ENCODE measurements around the gene SNHG17.
"Not testable (repeated sequence)": the region's sequence is repeated elsewhere in the genome, so short reads cannot be mapped to it uniquely, and the experiment has no call there.

The SNHG17 gene

DNA sequence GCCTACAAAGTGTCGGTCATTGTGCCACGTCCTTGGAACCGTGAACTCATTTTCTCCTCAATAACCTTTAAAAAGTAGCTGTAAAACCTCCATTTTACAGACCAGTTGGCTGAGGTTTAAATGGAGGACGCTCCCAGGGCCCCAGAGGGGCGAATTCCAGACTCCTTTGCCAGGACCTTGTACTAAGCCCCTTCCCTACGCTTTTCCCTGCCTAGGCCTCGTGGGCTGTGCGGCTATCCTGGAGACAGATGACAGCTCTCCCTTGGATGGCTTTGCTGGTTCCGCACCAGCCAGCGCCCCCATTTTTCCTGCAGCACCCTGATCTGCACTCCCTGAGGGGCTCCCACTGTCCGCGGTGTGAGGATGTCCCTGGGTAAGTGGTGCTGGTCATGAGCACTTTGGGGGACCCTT, 12.1 kb upstream of the SNHG17 start:
- DNase-seq = no peak

DNA sequence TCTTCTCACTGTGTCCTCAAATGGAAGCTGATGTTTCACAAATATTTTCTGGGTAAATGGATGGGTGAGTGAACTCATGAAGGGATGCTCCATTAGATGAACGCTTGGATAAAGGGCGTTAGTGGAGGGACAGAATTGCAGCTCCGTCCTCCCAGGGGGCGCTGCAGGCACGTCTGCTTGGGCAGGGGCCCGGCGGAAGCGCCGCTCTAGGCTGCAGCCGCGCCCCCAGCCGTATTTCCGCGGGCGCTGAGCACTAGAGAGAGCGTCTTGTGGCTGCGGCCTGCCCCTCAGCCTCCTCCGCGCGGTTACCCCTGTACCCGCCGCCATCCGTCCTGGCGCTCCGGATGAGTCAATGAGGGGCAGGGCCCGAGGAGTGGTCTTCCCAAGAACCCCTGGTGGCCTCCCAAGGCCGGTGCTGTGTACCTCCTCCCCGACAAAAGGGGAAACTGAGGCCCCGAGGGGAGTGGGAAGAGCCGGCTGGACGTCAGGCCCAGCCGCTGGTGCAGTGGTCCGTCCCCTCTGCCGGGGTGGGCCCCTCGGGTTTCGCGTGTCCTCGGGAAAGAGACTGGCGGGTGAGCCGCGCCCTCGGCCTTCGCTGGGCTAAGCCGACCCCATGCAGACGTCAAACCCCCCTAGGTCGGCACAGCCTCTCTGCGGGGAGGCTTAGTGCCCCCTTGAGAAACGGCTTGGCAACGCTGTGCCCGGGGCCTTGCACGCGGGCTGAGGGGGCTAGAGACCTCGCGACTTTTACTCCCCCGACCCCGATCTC, 11.5 kb upstream of the SNHG17 start:
- peak; percentile 85 to 93 (median 88) for DNase-seq

DNA sequence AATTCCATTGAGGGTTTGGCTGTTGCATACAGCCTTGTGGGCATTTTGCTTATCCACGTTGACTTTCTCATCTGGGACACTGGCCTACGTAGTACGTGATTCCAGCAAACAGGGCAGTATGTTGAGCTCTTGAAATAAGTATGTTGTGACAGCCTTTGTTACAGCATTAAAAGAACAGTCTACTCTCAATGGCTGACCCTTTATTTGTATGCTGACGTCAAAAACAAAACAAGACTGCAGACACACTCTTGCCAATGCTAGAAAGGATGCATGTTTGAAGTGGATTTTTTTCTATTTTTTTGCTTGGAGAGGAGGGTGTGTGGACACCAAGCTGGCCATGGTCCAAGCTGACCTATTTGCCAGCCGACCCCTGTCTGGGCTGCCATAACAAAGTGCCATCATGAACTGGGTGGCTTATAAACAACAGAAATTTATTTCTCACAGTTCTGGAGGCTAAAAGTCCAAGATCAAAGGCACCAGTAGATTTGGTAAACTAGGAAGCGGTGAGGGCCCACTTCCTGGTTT, 10.8 kb upstream of the SNHG17 start:
- no peak for DNase-seq

DNA sequence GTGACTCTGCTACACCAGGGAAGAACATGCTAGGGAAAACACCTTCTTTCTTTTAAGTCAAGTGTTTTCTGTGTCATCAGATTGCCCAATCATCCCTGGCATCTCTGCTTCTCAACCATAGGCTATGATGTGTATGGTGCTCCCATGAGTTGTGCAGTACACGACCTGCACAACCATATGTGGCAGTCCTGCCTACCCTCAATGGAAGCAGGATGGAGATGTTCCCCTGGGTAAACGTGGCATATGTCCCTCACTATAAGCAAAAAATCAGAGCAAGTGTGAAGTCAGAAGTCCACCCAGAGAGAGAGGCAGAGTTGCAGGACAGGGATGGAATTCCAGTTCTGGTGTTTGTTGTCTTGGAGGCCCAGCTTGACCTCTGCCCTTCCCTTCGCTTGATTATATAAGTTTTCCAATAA, 10.3 kb upstream of the SNHG17 start:
- no peak for DNase-seq

DNA sequence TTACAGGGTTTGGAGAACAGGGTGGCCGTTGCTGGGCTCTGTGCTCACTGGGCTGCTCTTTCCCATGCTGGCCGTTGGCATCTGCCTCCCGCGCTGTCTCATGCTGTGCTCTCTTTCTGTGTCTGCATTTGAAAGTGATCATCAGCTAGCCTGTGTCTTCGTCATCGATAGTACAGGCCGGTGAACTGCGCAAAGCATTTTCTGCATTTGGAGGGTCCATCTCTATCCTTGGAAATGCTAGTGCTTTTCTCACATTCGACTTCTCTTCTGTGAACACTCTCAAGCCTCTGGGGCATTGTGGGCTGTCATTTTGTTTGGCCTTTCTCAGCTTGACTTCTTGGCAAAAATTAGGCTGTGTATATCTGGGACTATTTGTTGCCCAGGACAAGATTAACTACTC, 6.8 kb upstream of the SNHG17 start:
- no peak for DNase-seq

DNA sequence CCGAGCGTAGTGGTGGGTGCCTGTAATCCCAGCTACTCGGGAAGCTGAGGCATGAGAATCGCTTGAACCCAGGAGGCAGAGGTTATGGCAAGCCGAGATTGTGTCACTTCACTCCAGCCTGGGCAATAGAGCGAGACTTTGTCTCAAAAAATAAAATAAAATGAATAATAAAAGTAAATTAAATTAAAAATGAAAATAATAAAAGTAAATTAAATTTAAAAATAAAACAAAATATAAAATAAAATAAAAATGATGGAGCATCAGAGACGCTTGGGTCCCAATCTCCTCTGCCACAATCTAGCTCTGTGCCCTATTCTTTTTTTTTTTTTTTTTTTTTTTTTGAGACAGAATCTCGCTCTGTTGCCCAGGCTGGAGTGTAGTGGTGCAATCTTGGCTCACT, 6.0 kb upstream of the SNHG17 start:
- not testable (repeated sequence) for DNase-seq

DNA sequence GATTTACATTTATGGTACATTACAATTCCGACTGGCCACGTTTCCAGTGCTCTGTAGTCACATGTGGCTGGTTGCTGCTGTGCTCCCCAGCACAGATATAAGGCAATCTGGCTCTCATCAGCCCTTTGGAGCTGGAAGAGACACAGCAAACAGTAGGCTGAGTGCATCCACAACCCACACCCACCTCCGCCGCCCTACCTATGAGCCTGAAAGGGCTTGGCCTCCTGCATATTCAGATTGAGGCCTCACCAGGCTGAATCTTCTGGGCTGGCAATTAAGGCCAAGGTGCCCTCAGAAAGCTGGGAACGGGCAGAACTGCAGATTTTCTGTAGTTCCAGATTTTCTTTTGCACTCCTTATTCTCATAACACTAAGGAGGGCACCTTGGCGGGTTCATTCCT, 2.7 kb upstream of the SNHG17 start:
- DNase-seq = no peak

DNA sequence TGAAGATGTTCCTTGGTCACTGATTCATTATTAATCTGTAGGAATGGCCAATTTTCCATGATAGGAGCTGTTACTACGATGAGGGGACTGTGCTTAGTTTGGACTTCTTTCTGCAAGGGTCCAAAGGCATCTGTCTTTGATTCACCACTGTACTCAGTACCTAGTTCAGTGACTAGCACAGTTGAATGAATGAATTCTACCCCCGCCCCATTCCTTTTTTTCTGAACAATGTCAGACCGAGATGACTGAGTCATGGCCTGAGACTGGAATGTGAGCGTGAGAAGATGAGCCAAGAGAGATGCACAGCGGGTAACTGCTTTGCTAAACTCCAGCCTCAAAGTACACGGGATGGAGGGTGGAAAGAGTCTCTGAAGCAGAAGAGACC, 419 bp upstream of the SNHG17 start:
- DNase-seq = no peak

DNA sequence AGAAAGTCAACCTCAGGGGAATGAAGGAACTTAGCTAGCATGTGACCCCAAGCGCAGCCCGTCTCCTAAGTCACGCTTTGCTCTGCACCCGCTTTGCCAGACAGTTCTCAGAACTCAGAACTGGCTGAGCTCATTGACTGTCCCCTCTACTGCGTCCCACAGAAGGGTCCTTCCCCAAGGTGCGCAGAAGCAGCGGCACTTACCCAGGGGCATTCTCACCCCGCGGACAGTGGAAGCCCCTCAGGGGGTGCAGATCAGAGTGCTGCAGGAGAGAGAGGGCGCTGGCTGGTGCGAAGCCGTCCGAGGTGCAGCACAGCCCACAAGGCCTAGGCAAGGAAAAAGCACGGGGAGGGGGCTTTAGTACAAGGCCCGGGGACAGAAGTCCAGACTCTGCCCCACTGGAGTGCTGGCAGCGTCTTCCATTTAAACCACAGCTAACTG, 807 bp downstream of the SNHG17 start:
- DNase-seq = peak in 2 of 4 experiments; percentile 10 to 20

DNA sequence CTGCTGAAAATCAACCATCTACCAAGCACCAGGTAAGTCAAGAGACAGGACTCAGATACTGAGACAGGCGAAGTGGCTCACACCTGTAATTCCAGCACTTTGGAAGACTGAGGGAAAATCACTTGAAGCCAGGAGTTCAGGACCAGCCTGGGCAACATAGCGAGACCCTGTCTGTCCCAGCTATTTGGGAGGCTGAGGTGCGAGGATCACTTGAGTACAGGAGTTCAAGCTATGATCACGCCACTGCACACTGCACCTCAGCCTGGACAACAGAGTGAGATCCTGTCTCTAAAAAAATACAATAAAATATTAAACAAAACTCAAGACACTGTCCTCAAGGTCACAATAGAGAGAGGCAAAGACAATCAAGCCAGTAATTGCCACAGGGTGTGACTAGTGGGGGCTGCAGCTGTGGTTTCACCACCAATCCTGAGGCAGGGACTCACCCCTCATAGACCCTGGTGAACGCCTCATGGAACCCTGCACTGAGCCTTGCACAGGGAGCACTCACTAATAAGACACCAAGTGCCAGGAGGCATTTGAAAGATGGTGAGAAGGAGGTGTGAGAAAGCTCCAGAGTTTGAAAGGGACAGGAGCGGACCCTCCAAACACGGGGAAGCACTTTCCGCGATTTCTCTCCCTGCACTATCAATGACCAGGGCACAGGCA, 1.7 kb downstream of the SNHG17 start:
- no peak for DNase-seq

- not testable (repeated sequence) for DNase-seq
These were observed 2.3 kb downstream of the SNHG17 start for GRCh38 chr20:38432870-38433269.

- no peak for DNase-seq
These were observed 2.8 kb downstream of the SNHG17 start for GRCh38 chr20:38432292-38432691.

DNA sequence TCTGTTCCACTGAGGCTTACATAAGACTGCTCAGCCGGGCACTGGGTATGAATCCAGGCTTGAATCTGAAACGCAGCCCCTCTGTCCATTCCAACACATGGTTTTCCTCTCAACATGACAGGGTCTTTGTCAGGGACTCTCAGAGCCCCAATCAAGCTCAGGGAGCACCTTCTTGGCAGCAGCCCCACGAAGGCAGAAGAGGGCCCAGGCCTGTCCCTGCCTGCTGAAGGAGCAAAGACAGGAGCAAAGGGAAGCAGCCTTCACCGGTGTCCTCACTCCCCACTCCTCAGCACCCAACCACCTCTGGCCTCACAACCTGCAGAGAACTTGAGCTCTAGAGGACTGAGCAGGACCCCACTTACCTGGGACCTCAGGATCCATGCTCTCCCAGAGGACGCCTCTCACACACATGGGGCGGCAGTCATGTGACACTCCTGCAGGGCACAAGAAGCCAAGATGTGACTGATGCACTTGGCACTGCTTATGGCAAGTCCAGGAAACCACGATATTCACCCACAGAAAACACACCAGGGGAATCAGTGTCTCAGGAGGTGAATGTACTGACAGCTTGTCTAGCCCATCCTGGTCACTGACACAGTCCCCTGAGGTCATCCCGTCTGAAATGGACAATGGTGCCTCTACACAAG, 4.3 kb downstream of the SNHG17 start:
- DNase-seq = no peak

- DNase-seq = no peak
These were observed 5.8 kb downstream of the SNHG17 start for GRCh38 chr20:38429301-38429700.

DNA sequence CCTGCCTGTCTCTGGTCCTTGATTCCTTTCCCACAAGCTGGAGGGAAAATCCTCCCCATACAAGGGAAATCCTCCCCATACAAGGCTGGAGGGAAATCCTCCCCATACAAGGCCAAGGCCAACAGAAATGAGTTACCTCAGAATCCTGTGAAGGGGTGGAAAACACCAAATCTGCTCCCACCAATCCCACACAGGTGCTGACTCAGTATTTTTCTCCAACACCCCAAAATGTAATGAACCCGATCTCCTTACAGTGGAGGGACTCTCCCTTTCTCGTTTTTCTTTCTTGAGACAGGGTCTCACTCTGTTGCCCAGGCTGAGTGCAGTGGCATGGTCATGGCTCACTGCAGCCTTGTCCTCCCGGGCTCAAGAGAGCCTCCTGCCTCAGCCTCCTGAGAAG, 6.3 kb downstream of the SNHG17 start:
- DNase-seq = no peak

GRCh38 chr20:38427655-38428023, 7.5 kb downstream of the SNHG17 start:
- DNase-seq = no peak

GRCh38 chr20:38426006-38426897, 8.9 kb downstream of the SNHG17 start:
- DNase-seq = no peak

DNA sequence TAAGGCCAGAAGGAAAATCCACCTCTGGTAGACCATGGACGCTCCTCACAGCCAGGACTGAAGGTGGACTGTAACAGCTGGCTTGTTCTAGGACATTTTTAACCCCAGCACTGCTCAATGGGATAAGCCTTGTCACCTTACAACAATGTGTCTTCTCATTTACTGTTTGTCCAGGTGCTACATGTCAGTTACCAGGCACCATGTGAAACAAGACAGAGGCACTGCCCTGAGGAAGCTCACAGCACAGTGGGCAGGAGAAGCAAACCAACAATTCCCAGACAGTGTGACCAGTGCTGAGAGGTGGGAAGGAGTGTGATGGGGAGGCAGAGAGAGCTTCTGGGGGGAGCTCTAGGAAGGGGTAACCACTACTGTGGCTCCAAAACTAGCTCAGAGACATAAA, 10.7 kb downstream of the SNHG17 start:
- DNase-seq = no peak

DNA sequence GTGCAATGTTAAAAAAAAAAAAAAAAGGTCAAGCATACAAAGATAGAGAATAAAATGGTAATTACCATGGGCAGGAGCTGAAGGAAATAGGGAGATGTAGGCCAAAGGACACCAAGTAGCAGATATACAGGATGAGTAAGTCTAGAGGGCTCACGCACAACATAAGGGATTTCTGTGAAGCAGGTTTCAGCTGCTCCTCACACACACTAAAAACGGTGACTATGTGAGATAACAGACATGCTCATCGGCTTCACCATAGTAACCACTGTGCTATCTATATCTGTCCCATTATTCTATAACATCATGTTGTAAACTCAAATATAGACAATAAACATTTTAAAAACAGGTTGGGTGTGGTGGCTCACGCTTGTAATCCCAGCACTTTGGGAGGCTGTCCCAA, 11.6 kb downstream of the SNHG17 start:
- DNase-seq = no peak

DNA sequence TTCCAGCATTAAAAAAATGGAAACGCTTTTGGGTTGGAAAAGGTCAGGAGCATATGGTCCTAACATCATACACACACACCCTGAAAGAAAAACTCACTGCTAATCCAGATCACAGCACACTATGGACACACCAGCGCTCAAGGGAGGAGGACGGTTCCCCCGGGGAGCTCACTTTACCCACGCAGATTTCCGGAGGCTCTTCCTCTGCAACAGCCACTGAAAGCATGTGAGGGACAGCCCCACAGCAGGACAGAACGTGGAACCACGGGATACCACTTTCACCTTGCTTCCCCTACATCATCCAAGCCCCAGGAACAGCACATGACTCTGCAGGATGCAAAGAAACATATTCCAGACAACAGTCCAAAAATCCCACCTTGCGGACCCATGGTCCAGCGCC, 13.2 kb downstream of the SNHG17 start:
- DNase-seq = no peak

- DNase-seq = no peak
These were observed 14.6 kb downstream of the SNHG17 start for GRCh38 chr20:38420388-38421085.

DNA sequence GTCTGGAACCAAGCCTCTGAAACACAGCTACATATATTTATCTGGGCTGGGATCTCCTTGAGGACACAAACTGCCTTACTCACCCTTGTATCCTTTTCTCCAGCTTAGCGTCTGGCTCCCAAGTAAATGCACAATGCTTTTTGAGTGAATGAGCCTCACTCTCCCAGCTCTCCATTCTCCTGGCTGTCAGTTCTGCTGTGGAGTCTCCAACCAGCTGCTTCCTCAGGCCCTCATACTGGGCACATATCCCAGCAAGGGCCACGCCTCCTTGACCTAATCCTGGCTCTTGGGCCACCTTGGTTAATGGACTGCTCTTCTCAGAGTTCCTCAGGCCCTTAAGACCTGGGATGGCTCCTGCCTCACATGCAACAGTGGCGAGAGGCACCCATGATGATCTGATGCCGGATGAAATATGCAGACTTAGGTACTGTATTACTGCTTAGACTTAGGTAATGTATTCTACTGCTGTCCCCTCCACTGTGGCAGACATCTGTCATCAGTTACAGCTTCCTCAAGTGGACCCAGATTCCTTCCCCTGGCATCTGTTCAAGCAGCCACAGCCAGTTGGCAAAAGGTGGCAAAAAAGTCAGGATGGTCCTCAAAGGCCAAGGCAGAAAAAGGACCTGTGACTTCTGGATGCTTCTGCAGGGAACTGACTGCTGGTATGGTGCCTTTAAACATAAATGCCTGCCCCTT, 16.5 kb downstream of the SNHG17 start:
- no peak for DNase-seq

Data from activated CD4-positive, CD25-positive, alpha-beta regulatory T cell (primary cell).